GM23338 (cell line): Measurements from ENCODE around the gene PPP1R3A. TPM values are rescaled to one million over a fixed set of nuclear protein-coding genes. Genes with fewer than 3 reads are reported as not detected.

Source experiments
- ATAC-seq: fragments of 200-7000 bp; cut with Tn5 transposase; 3 replicates; pipeline ENCODE4 v1.9.1; 2020
- DNase-seq: peaks from one replicate; pipeline ENCODE4 v3.0.0-alpha.2; 2015; ENCODE audit warnings: low spot score
- H2AFZ ChIP-seq: fragments of 200-600 bp; sonication (generic); 2 replicates; pipeline ENCODE4 v1.8.0; 2016; ENCODE audit warnings: antibody characterized with exemption, mild to moderate bottlenecking, moderate library complexity
- H3F3A ChIP-seq: fragments of 200-600 bp; sonication (generic); replicated peaks from 2 replicates; pipeline ENCODE4 v1.8.0; 2017; ENCODE audit warnings: antibody characterized with exemption, mixed run types, low read depth
- H3K27ac ChIP-seq: fragments of 200-600 bp; sonication (generic); 2 replicates; pipeline ENCODE4 v1.6.1; 2016; ENCODE audit warnings: low read depth
- H3K27me3 ChIP-seq: fragments of 200-600 bp; sonication (generic); 2 replicates; pipeline ENCODE4 v1.8.0; 2016; ENCODE audit warnings: mild to moderate bottlenecking, mixed run types, moderate library complexity; ENCODE audit not compliant: insufficient read depth
- H3K36me3 ChIP-seq: fragments of 200-600 bp; sonication (generic); 2 replicates; pipeline ENCODE4 v1.8.0; 2016; ENCODE audit warnings: mild to moderate bottlenecking; ENCODE audit not compliant: insufficient read depth
- H3K4me1 ChIP-seq: fragments of 200-600 bp; sonication (generic); 2 replicates; pipeline ENCODE4 v1.8.0; 2016; ENCODE audit warnings: mild to moderate bottlenecking, moderate library complexity; ENCODE audit not compliant: insufficient read depth
- H3K4me2 ChIP-seq: fragments of 200-600 bp; sonication (generic); 2 replicates; pipeline ENCODE4 v1.7.1; 2017; ENCODE audit warnings: mixed run types
- H3K4me3 ChIP-seq: fragments of 200-600 bp; sonication (generic); 2 replicates; pipeline ENCODE4 v1.6.1; 2016; ENCODE audit warnings: mixed run types
- H3K79me2 ChIP-seq: fragments of 200-600 bp; sonication (generic); replicated peaks from 2 replicates; pipeline ENCODE4 v1.8.0; 2017; ENCODE audit warnings: mild to moderate bottlenecking; ENCODE audit not compliant: insufficient read depth
- H3K9me2 ChIP-seq: fragments of 200-600 bp; sonication (generic); 2 replicates; pipeline ENCODE4 v1.8.0; 2017; ENCODE audit not compliant: insufficient read depth
- H4K20me1 ChIP-seq: fragments of 200-600 bp; sonication (generic); replicated peaks from 2 replicates; pipeline ENCODE4 v1.8.0; 2017; ENCODE audit warnings: mild to moderate bottlenecking; ENCODE audit not compliant: insufficient read depth
- H3K27ac Mint-ChIP-seq: 2 replicates; pipeline ENCODE4 v1.8.0; 2020; ENCODE audit warnings: inconsistent platforms, mild to moderate bottlenecking, moderate library complexity, mixed read lengths
- H3K27me3 Mint-ChIP-seq: 3 replicates; pipeline ENCODE4 v1.8.0; 2022; ENCODE audit warnings: low read depth, mild to moderate bottlenecking, moderate library complexity, mixed read lengths, inconsistent platforms; ENCODE audit not compliant: insufficient read depth, poor library complexity
- H3K36me3 Mint-ChIP-seq: 3 replicates; pipeline ENCODE4 v1.8.0; 2021; ENCODE audit warnings: low read depth, mild to moderate bottlenecking, inconsistent platforms, moderate library complexity, mixed read lengths
- H3K4me1 Mint-ChIP-seq: 3 replicates; pipeline ENCODE4 v1.8.0; 2020; ENCODE audit warnings: mild to moderate bottlenecking, inconsistent platforms, mixed read lengths
- H3K4me3 Mint-ChIP-seq: 3 replicates; pipeline ENCODE4 v1.8.0; 2021; ENCODE audit warnings: moderate library complexity, mild to moderate bottlenecking, inconsistent platforms, mixed read lengths
- H3K9me3 Mint-ChIP-seq: 3 replicates; pipeline ENCODE4 v1.8.0; 2020; ENCODE audit warnings: moderate library complexity, mild to moderate bottlenecking, inconsistent platforms, mixed read lengths
- ETS1 ChIP-seq: IDR thresholded peaks from 2 replicates; pipeline ENCODE4 v1.6.1; 2016; ENCODE audit warnings: antibody characterized with exemption
- NANOG ChIP-seq: IDR thresholded peaks from 2 replicates; pipeline ENCODE4 v1.6.1; 2016; ENCODE audit warnings: antibody characterized with exemption, borderline replicate concordance
- POLR2AphosphoS5 ChIP-seq: IDR thresholded peaks from 2 replicates; pipeline ENCODE4 v1.6.1; 2016; ENCODE audit warnings: antibody characterized with exemption, low read depth
- ZNF114 ChIP-seq: fragments of 250-450 bp; sonication (Bioruptor Pico); IDR thresholded peaks from 2 replicates; pipeline ENCODE4 v1.5.0; 2020; ENCODE audit warnings: mild to moderate bottlenecking, moderate library complexity
- ZNF331 ChIP-seq: fragments of 250-450 bp; sonication (Bioruptor Pico); IDR thresholded peaks from 2 replicates; pipeline ENCODE4 v1.5.0; 2020; ENCODE audit warnings: low read depth, mild to moderate bottlenecking, moderate library complexity
- ZNF462 ChIP-seq: fragments of 250-450 bp; sonication (Bioruptor Pico); IDR thresholded peaks from 2 replicates; pipeline ENCODE4 v1.5.0; 2020; ENCODE audit warnings: mild to moderate bottlenecking, moderate library complexity
- polyA plus RNA-seq: library from polyadenylated mRNA; unstranded; fragments of >200 nt; fragmentation: Nextera tagmentation; extraction: Ambion mirVana; gene quantifications from 2 replicates; pipeline ENCODE4 v1.2.1, GENCODE V29; 2016
- total RNA-seq: library from RNA; depleted of rRNA; stranded (reverse); fragments of >200 nt; shearing (Covaris generic); gene quantifications from 2 replicates; pipeline ENCODE4 v1.2.3, GENCODE V29; 2014

Gene PPP1R3A
- total and polyA plus RNA-seq, 2 experiments from 2014 or later = 0.28 TPM; not detected in 1

GRCh38 chr7:113922049-113922448 lies 3.2 kb upstream of the PPP1R3A start:
- H2AFZ ChIP-seq = no peak overlapping the region
- no peaks in the 10 kb centered on the region for H3F3A ChIP-seq
- Mint-ChIP-seq H3K9me3 (no peaks in the 10 kb centered on the region), H3K4me1 (peaks cover 10% of the 10 kb centered on the region; the same call in 2 of the 3 replicates), H3K27ac (no peak overlapping the region), H3K36me3 (no peaks in the 10 kb centered on the region), H3K27me3 (no peaks in the 10 kb centered on the region), H3K4me3 (no peak overlapping the region)
- ATAC-seq (no peak), DNase-seq (no peak)
- H3K36me3 ChIP-seq = no peaks in the 10 kb centered on the region
- H3K4me1 ChIP-seq = no peaks in the 10 kb centered on the region
- TF ChIP-seq ZNF331 (CRISPR knock-in tag) (no peak), POLR2AphosphoS5 (no peak), ZNF462 (CRISPR knock-in tag) (no peak)
- no peaks in the 10 kb centered on the region for H3K79me2 ChIP-seq
- no peak overlapping the region for H3K4me3 ChIP-seq
- no peak overlapping the region for H3K27ac ChIP-seq
- no peaks in the 10 kb centered on the region for H3K9me2 ChIP-seq
- no peak overlapping the region for H3K4me2 ChIP-seq
- H4K20me1 ChIP-seq = no peaks in the 10 kb centered on the region
- H3K27me3 ChIP-seq = no peaks in the 10 kb centered on the region

- H3K4me1 Mint-ChIP-seq = peaks cover 10% of the 10 kb centered on the region; the same call in 2 of the 3 replicates
- no peak overlapping the region for H3K4me2 ChIP-seq
- H3K4me3 Mint-ChIP-seq = no peak overlapping the region
- H3K79me2 ChIP-seq = no peaks in the 10 kb centered on the region
- no peaks in the 10 kb centered on the region for H3K27me3 ChIP-seq
- H3K27ac Mint-ChIP-seq = peak overlapping the region; percentile 4; the same call in 1 of the 2 replicates
- no peaks in the 10 kb centered on the region for H3F3A ChIP-seq
- H3K4me3 ChIP-seq = no peak overlapping the region
- DNase-seq (no peak), ATAC-seq (no peak)
- no peak overlapping the region for H3K27ac ChIP-seq
- no peaks in the 10 kb centered on the region for H3K27me3 Mint-ChIP-seq
- no peaks in the 10 kb centered on the region for H3K4me1 ChIP-seq
- H3K36me3 ChIP-seq = no peaks in the 10 kb centered on the region
- no peaks in the 10 kb centered on the region for H3K9me2 ChIP-seq
- no peaks in the 10 kb centered on the region for H4K20me1 ChIP-seq
- no peaks in the 10 kb centered on the region for H3K9me3 Mint-ChIP-seq
- H2AFZ ChIP-seq = no peak overlapping the region; the same call in 1 of the 2 replicates
- H3K36me3 Mint-ChIP-seq = no peaks in the 10 kb centered on the region
- TF ChIP-seq NANOG = no peak
- no peak for TF ChIP-seq ZNF114
- TF ChIP-seq ETS1 = no peak
- TF ChIP-seq ZNF462 (CRISPR knock-in tag) = no peak
Observed at GRCh38 chr7:113921363-113921762, 2.6 kb upstream of the PPP1R3A start.
